Epidermal melanocyte (primary cell): ENCODE results near the gene NAGS.
"Not testable (repeated sequence)": the region's sequence is repeated elsewhere in the genome, so short reads cannot be mapped to it uniquely, and the experiment has no call there.

Source experiments
- DNase-seq: peaks from one replicate; pipeline ENCODE4 v3.0.0; 2011; ENCODE audit warnings: low spot score; ENCODE audit not compliant: insufficient read length

NAGS gene

GRCh38 chr17:44006598-44007345 is 2.4 kb downstream of the NAGS start:
- peak; percentile 89 for DNase-seq

GRCh38 chr17:44007346-44008204 is 3.2 kb downstream of the NAGS start:
- no peak for DNase-seq

- no peak for DNase-seq
Measured at GRCh38 chr17:44008205-44008909, 3.9 kb downstream of the NAGS start.

GRCh38 chr17:44010966-44011647 is 6.7 kb downstream of the NAGS start:
- no peak for DNase-seq

GRCh38 chr17:44011876-44012275 is 7.5 kb downstream of the NAGS start:
- no peak for DNase-seq

- DNase-seq = no peak
Measured at GRCh38 chr17:44012391-44012790, 8.0 kb downstream of the NAGS start.

GRCh38 chr17:44012874-44013273 is 8.5 kb downstream of the NAGS start:
- DNase-seq = no peak

- DNase-seq = no peak
Measured at GRCh38 chr17:44014133-44014436, 9.7 kb downstream of the NAGS start.

GRCh38 chr17:44014437-44015172 is 10.2 kb downstream of the NAGS start, which contains the start of gene TMEM101:
Gene TMEM101 (minus strand): TSS chr17:44014963. CDS start chr17:44014952, 11 bp downstream.
- peak; percentile 99 for DNase-seq

GRCh38 chr17:44021227-44021626 is 16.8 kb downstream of the NAGS start:
- DNase-seq = not testable (repeated sequence)

- DNase-seq = no peak
Measured at GRCh38 chr17:44022246-44022645, 17.8 kb downstream of the NAGS start.

GRCh38 chr17:44023545-44024270 is 19.3 kb downstream of the NAGS start:
- no peak for DNase-seq

GRCh38 chr17:44024271-44024663 is 19.8 kb downstream of the NAGS start:
- no peak for DNase-seq

GRCh38 chr17:44024853-44025252 is 20.4 kb downstream of the NAGS start:
- no peak for DNase-seq

- DNase-seq = no peak
Measured at GRCh38 chr17:44029736-44030135, 25.3 kb downstream of the NAGS start.

- DNase-seq = no peak
Measured at GRCh38 chr17:44030482-44030881, 26.1 kb downstream of the NAGS start.

- no peak for DNase-seq
Measured at GRCh38 chr17:44033861-44034408, 29.5 kb downstream of the NAGS start.

GRCh38 chr17:44034688-44035087 is 30.3 kb downstream of the NAGS start:
- DNase-seq = not testable (repeated sequence)

GRCh38 chr17:44037471-44037870 is 33.0 kb downstream of the NAGS start:
- no peak for DNase-seq

- no peak for DNase-seq
Measured at GRCh38 chr17:44038604-44039011, 34.2 kb downstream of the NAGS start.
